Measurements from ENCODE around the gene ZC3H6.

- TF ChIP-seq RCOR1 (IDR thresholded peaks at IDR 0.05; ENCODE audit: low read depth, low read length) (no peak), CTCF (IDR thresholded peaks at IDR 0.05) (no peak), PHF8 (IDR thresholded peaks at IDR 0.05; ENCODE audit: borderline replicate concordance, low read depth) (no peak), RARB (CRISPR knock-in tag; IDR thresholded peaks at IDR 0.05) (no peak), POLR2A (IDR thresholded peaks at IDR 0.05; ENCODE audit: low read length) (no peak), USF2 (IDR thresholded peaks at IDR 0.05) (no peak), NR3C1 (IDR thresholded peaks at IDR 0.05) (no peak)
Observed at GRCh38 chr2:112321375-112322320, 46.3 kb downstream of the ZC3H6 start.

Data from A549 (cell line).